Skeletal muscle tissue (tissue), 4 donors: ENCODE results near the gene DYSF. TPM values are rescaled to one million over a fixed set of nuclear protein-coding genes. Genes with fewer than 3 reads are reported as not detected.
A peak's percentile ranks its signal among the peaks of the same experiment; 100 is the strongest.

Source experiments
- H3K27ac ChIP-seq: one replicate; pipeline ENCODE4 v1.7.0; 2013; ENCODE audit warnings: mild to moderate bottlenecking, low read depth, low read length, inconsistent platforms
- H3K27me3 ChIP-seq, 3 donors: one replicate each; pipeline ENCODE4 v1.7.0; 2013; ENCODE audit warnings: low read length in 3 of 3; ENCODE audit not compliant: control insufficient read depth in 3 of 3, insufficient read depth in 3 of 3
- H3K36me3 ChIP-seq, 3 donors: one replicate each; pipeline ENCODE4 v1.7.0; 2013; ENCODE audit warnings: low read length in 3 of 3; ENCODE audit not compliant: control insufficient read depth in 3 of 3, insufficient read depth in 3 of 3
- H3K4me1 ChIP-seq, 3 donors: one replicate each; pipeline ENCODE4 v1.7.0; 2013; ENCODE audit warnings: low read length in 3 of 3, mild to moderate bottlenecking in 3 of 3; ENCODE audit not compliant: control insufficient read depth in 3 of 3, insufficient read depth in 3 of 3
- H3K4me3 ChIP-seq, 3 donors: one replicate each; pipeline ENCODE4 v1.7.0; 2013; ENCODE audit warnings: low read length in 3 of 3
- H3K9ac ChIP-seq, 3 donors: one replicate each; pipeline ENCODE4 v1.7.0; 2013; ENCODE audit warnings: low read length in 3 of 3, mild to moderate bottlenecking in 3 of 3, moderate library complexity in 2 of 3, low read depth in 1 of 3
- H3K9me3 ChIP-seq, 3 donors: one replicate each; pipeline ENCODE4 v1.7.0; 2013; ENCODE audit warnings: low read length in 3 of 3; ENCODE audit not compliant: control insufficient read depth in 3 of 3
- total RNA-seq: library from RNA; depleted of rRNA; stranded (reverse); fragments of >200 nt; gene quantifications from one replicate; pipeline ENCODE4 v1.2.3, GENCODE V29; 2014
- donor health status: Osteomylitis.

DYSF gene
- total RNA-seq, 1 donor from 2014 or later = 88.7 TPM

DNA sequence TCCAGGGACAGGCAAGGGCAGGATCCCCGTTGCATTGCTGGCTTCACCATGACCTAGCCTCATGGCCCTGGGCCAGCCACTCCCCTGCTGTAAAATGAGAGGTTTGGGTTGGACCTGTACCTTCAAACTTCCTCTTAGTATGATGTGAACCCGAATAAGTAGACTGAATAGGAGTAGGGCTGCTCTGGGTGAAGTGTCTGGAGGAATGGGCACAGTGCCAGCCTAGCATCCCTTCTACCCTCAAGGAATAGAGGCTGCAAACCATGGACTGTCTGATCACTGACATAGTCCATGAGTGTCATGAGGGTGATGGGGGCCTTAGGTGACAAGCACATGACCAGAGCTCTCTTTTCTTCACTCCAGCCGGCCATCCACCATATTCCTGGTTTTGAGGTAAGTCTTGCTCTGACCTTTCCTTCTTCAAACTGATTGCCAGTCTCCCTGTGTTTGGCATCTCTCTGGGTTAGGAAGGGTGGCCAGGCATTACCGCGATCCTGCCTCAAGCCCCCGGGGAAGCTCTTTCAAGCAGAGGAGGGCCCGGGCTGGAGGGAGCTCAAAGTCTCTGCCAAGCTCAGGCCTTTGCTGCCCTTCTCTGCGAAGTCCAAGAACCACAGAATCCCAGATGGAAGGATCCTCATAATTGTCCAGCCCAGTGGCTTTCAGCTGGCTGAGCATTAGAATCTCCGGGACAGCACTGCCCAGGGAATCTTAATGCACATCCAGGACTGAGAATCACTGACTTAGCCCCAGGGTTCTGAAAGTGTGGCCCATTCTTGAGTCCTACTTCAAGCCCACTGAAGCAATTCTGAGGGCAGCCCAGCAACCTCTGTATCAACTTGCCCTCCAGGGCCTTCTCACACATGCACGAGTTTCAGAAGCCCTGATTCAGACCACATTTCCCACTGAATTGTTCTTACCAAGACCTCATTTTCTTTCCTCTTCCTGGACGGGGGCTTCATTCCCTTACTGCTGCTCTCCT is 148.1 kb downstream of the DYSF start:
- H3K4me3 ChIP-seq = no peak overlapping the region
- H3K27me3 ChIP-seq = peaks cover 0 to 4% (median 0%) of the 10 kb centered on the region in 3 donors
- H3K4me1 ChIP-seq = peaks cover 10 to 20% (median 17%) of the 10 kb centered on the region in 3 donors
- peaks cover 46 to 73% (median 48%) of the 10 kb centered on the region in 3 donors for H3K36me3 ChIP-seq
- no peak overlapping the region for H3K9ac ChIP-seq
- H3K9me3 ChIP-seq = no peaks in the 10 kb centered on the region
- H3K27ac ChIP-seq = no peak overlapping the region

DNA sequence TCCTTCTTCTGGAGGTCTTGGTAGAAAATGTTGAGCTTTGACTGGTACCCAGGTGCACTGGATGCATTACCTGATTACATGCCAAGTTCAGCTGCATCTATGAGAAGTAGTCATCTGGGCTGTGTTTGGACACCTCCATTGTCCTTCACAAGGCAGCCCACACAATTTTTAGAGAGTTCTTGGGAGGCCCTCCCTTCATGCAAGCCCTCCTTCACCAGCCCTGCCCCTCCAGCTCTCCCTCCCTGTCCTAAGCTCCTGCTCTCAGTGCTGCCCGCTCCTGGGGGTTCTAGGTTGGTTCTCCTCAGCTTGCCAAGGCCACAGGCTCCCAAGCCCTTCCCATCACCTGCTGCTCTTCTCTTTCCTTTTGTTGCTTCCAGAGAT is 148.7 kb downstream of the DYSF start:
- Histone ChIP-seq H3K4me1 (peaks cover 10 to 23% (median 17%) of the 10 kb centered on the region in 3 donors), H3K9ac (no peak overlapping the region), H3K27me3 (peaks cover 0 to 4% (median 0%) of the 10 kb centered on the region in 3 donors), H3K27ac (no peak overlapping the region), H3K36me3 (peaks cover 41 to 66% (median 44%) of the 10 kb centered on the region in 3 donors), H3K4me3 (no peak overlapping the region), H3K9me3 (no peaks in the 10 kb centered on the region)

DNA sequence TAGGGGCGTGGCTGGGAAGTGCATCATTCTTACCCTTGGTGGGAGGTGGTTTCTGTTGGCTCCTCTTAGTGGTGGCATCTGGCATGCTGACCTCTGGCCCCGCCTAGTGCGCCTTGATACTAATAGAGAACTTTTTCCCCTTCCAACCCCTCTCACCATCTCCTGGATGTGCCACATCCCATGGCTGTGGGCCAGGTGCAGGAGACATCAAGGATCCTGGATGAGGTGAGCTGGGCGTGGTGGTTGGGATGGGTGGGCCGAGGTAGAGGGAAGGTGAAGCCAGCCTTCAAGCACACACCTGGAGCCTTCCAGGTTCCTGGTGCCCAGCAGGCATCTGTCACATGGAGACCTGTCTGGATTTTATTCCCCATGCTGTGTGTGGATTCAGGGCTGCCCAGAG is 149.2 kb downstream of the DYSF start:
- no peaks in the 10 kb centered on the region for H3K9me3 ChIP-seq
- peaks cover 41 to 62% (median 43%) of the 10 kb centered on the region in 3 donors for H3K36me3 ChIP-seq
- no peak overlapping the region for H3K27ac ChIP-seq

DNA sequence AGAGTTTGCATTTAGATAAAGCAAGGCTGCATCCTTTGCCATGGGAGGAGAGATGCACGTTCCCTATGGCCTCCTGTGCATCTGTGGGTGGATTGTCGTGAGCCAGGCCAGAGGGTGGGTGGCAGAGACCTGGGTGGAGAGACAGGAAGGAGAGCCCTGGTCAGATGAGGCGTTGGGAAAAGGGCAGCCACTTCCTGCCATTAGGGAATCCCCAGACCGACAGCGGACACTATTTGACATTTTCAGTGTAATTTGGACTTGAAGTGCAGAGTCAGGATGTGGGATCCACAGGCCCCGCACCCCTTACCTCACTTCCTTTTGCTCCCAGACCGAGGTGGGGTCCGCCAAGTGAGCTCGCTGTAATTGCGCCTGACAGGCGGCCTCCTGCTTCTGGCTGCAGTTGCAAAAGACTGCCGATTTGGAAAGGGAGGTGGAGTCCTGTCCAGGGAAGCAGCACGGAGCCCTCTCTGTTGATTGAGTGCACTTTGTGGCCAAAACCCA is 150.0 kb downstream of the DYSF start:
- no peak overlapping the region for H3K9ac ChIP-seq
- peaks cover 37 to 58% (median 37%) of the 10 kb centered on the region in 3 donors for H3K36me3 ChIP-seq
- H3K27ac ChIP-seq = no peak overlapping the region
- peaks cover 10 to 23% (median 17%) of the 10 kb centered on the region in 3 donors for H3K4me1 ChIP-seq
- H3K9me3 ChIP-seq = no peaks in the 10 kb centered on the region
- peak overlapping the region in 1 of 3 donors; percentile 14 for H3K4me3 ChIP-seq
- H3K27me3 ChIP-seq = peaks cover 0 to 2% (median 0%) of the 10 kb centered on the region in 3 donors

More for the DNA sequence above, 149.2 kb downstream of the DYSF start:
- no peak overlapping the region for H3K4me3 ChIP-seq
- no peak overlapping the region for H3K9ac ChIP-seq
- H3K27me3 ChIP-seq = peaks cover 0 to 4% (median 0%) of the 10 kb centered on the region in 3 donors
- H3K4me1 ChIP-seq = peaks cover 10 to 23% (median 17%) of the 10 kb centered on the region in 3 donors

DNA sequence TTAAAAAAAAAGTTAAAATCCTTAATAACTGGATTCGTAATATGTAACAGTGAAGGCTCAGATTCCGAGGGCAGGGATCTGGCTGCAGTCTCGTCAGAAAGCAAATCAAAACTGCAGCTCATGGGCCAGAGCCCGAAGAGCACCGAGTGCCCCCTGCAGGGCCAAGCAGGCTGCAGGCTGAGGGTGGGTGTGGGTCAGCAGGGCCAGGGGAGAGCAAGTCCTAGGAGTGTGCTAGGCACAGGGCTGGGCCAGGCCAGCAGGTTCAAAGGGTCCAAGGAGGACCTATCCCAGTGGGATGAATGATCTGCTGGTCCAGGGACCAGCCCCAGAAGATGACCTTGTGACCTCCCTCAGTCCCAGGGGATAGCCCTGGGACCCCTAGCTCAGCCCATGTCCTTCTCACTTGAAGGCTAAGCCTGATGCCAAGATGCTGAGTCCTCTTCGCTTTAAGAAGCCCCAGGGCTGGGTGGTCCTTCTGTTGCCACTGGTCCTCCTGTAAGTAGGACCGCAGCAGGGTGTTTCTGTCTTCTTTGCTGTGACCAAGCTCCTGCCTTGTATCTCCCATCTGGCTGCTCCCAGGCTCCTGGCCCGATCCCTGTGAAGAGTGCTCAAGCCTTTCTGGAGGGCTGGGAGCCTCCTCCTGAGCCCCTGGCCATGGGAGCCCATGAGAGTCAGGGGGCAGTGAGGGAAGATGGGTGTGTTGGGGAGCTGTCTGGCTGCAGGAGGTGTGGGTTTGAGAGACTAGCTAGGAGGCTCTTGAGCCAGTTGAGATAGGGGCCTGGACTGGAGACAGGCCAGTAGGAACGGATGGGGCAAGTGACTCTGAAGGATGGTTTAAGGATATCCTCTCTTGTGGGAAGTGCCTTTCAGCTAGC is 150.7 kb downstream of the DYSF start:
- Histone ChIP-seq H3K9ac (no peak overlapping the region), H3K27me3 (no peaks in the 10 kb centered on the region), H3K4me3 (peak overlapping the region in 1 of 3 donors; percentile 14), H3K9me3 (no peaks in the 10 kb centered on the region), H3K36me3 (peaks cover 30 to 53% (median 32%) of the 10 kb centered on the region in 3 donors), H3K27ac (no peak overlapping the region), H3K4me1 (peaks cover 10 to 23% (median 17%) of the 10 kb centered on the region in 3 donors)

DNA sequence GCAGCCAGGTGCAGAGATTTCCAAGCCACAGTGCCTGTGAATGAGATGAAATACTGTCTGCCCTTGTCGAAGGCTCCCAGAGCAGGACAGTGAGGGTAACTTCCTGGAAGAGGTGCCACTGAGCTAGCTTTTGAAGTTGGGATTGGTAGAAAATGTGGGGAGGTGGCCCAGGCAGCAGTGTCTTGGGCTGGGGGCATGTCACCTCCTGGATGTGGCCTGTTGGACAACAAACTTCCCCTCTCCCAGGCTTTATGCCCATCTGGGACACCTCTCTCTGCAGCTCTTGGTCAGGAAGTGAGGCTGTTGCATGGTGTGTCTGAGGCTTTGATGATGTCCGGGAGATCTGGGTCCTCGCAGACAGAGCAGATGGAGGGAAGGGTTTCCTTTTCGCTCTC is 151.4 kb downstream of the DYSF start:
- H3K4me3 ChIP-seq = no peak overlapping the region
- H3K36me3 ChIP-seq = peaks cover 30 to 56% (median 32%) of the 10 kb centered on the region in 3 donors
- no peak overlapping the region for H3K9ac ChIP-seq
- H3K27me3 ChIP-seq = no peaks in the 10 kb centered on the region
- no peaks in the 10 kb centered on the region for H3K9me3 ChIP-seq
- peaks cover 10 to 23% (median 17%) of the 10 kb centered on the region in 3 donors for H3K4me1 ChIP-seq
- H3K27ac ChIP-seq = no peak overlapping the region

DNA sequence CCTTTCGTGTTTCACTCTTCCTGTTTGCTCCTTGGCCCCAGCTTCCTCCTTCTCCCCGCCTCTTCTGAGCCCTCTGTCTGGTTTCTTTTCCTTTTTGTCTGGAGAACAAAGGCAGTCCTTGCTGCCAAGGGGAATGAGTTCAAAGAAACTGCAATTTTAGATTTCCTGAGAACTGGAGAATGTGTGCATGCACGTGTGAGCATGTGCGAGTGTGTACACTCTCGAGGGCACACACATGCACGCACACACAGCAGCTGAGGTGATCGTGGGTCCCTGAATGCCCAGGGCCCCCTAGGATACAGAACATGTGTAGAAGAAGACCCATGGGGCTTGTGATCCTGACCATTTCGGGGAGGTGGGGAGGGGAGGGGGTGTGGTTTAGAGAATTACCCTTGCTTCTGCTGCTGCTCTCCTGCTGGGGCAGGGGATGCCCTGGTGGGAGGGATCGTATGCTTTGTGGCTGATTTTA is 151.8 kb downstream of the DYSF start:
- Histone ChIP-seq H3K9ac (peak overlapping the region in 1 of 3 donors; percentile 8), H3K27ac (no peak overlapping the region), H3K36me3 (peaks cover 30 to 57% (median 32%) of the 10 kb centered on the region in 3 donors), H3K4me1 (peaks cover 10 to 23% (median 17%) of the 10 kb centered on the region in 3 donors), H3K27me3 (no peaks in the 10 kb centered on the region), H3K4me3 (no peak overlapping the region), H3K9me3 (no peaks in the 10 kb centered on the region)

DNA sequence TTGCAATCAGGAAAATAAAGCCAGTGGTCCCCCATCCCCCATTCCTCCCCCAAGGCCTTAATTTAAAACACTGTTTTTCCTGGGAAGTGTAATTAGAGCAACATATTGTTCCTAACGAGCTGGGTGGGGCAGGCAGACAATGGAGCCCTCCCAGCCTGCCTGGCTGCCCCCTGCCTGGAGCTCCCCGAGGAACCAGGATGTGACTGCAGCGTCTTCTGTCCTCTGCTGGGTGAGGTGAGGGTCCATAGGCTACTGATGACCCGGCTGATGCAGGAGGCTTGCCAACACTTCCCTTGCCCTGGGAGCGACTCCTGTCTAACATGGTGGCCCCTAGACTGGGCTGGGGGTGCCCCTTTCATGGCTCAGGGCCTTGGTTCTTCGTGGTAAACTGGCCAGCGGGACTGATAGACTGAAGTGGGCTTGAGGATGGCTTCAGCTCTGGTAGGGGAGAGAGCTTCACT is 152.4 kb downstream of the DYSF start:
- H3K9ac ChIP-seq = no peak overlapping the region
- H3K4me3 ChIP-seq = no peak overlapping the region
- H3K9me3 ChIP-seq = no peaks in the 10 kb centered on the region
- H3K27ac ChIP-seq = no peak overlapping the region
- H3K36me3 ChIP-seq = peaks cover 26 to 57% (median 34%) of the 10 kb centered on the region in 3 donors
- H3K27me3 ChIP-seq = no peaks in the 10 kb centered on the region
- H3K4me1 ChIP-seq = peaks cover 10 to 23% (median 17%) of the 10 kb centered on the region in 3 donors

DNA sequence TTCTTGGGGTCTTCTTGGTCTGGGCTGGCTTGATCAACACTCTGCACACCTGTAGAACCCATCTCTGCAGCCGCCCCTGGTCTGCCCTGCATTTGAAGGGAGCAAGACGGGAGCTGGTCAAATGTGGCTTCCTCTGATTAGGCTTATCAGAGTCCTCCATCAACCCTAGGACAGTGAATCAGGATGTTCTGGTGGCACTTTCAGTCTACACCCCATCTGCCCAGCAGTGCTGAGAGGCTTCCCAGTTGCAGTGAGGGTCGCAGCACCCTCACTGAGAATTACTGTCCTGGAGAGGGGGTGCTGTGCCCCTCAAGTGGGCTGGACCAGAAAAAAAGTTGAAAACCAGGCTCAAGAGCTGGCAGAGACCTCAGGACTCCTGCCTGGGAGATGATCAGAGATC is 152.9 kb downstream of the DYSF start:
- no peaks in the 10 kb centered on the region for H3K9me3 ChIP-seq
- no peak overlapping the region for H3K4me3 ChIP-seq
- H3K36me3 ChIP-seq = peaks cover 24 to 57% (median 36%) of the 10 kb centered on the region in 3 donors
- H3K4me1 ChIP-seq = peaks cover 10 to 23% (median 17%) of the 10 kb centered on the region in 3 donors
- no peak overlapping the region for H3K9ac ChIP-seq
- H3K27me3 ChIP-seq = no peaks in the 10 kb centered on the region
- no peak overlapping the region for H3K27ac ChIP-seq
